GM19099 (cell line): Measurements from ENCODE around the gene BIRC3.

Experiments used
- POLR2A ChIP-seq: IDR thresholded peaks from 3 replicates; pipeline ENCODE4 v1.6.1; 2011; ENCODE audit warnings: low read depth; ENCODE audit not compliant: insufficient read length; ENCODE audit errors: extremely low read depth

Gene BIRC3

DNA sequence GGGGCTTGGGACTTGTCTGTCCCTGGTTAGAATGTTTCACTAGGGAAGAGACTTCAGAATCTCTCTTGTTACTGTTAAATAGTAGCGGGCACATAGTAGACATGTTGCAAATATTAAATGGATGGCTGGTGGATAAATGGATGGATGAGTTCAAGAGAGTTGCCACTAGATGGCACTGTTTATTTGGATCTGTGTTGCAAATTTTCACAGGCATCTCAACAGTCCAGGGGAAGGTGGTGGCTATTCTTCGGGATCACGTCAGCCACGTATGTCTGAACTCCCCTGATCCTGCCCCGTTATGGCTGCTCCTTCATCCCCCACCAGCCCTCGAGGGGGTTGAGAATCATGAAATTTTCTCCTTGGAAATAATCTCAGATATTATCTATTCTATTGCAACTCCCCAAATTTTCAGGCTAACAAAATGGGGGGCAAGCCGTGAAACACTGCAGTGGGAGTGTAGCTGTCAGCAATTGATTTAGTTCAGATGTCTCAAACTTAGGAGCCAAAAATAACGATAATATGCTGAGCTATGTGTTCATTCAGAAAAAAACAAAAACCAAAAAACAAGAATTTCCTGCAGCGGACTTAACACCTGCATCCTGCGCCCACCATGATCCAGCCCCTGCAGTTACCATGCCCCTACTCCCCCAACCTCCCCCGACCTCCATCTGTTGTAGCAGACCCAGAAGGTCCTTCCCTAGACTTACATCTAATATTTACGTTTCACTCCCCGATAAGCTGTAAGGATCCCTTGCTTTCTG lies 29.1 kb upstream of the BIRC3 start:
- no peak for TF ChIP-seq POLR2A

- no peak for TF ChIP-seq POLR2A
These were observed 28.6 kb upstream of the BIRC3 start for GRCh38 chr11:102288725-102289083.

- TF ChIP-seq POLR2A: no peak
These were observed 27.7 kb upstream of the BIRC3 start for GRCh38 chr11:102289592-102289991.

DNA sequence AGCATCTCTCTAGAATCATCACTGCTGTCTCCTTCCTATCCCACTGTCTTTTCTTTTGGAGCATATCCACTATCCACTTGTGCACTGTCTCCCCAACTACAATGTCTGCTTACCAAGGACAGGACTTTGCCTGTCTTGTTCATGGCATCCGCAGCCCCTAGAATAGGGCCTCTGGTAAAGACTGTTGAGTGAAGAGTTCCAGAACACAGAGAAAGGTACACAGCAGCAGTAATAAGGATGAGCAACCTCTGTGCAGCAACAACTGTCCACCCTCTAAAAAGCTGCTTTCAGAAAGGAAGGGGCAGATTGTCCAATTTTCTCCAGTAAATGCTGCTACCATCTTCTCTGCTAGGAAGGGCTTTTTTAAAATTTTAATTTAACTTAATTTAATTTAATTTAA lies 25.5 kb upstream of the BIRC3 start:
- no peak for TF ChIP-seq POLR2A

DNA sequence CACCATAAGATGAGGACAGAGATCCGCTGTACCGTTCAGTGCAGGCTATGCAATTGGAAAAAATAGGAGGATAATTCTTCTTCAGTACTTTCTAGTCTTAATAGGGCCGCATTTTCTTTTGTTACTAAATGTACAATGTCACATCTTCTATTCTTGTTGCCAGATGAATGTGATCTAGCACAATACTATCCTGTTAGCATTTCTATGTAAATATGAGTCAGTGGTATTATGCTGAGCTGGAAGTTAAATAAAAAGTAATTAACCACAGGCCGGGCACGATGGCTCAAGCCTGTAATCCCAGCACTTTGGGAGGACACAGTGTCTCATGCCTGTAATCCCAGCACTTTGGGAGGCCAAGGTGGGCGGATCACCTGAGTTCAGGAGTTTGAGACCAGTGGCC lies 24.4 kb upstream of the BIRC3 start:
- TF ChIP-seq POLR2A: no peak

GRCh38 chr11:102293873-102294601 lies 23.2 kb upstream of the BIRC3 start:
- TF ChIP-seq POLR2A: no peak

DNA sequence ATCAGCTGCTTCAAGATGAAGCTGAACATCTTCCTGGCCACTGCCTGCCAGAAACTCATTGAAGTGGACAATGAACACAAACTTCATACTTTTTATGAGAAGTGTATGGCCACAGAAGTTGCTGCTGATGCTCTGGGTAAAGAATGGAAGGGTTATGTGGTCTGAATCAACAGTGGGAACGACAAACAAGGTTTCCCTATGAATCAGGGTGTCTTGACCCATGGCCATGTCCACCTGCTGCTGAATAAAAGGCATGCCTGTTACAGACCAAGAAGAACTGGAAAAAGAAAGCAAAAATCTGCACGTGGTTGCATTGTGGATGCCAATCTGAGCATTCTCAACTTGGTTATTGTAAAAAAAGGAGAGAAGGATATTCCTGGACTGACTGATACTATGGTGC lies 22.2 kb upstream of the BIRC3 start:
- TF ChIP-seq POLR2A: no peak

- no peak for TF ChIP-seq POLR2A
These were observed 15.0 kb upstream of the BIRC3 start for GRCh38 chr11:102302241-102302640.

GRCh38 chr11:102304686-102305085 lies 12.6 kb upstream of the BIRC3 start:
- TF ChIP-seq POLR2A: no peak

- no peak for TF ChIP-seq POLR2A
These were observed 11.8 kb upstream of the BIRC3 start for GRCh38 chr11:102305352-102306047.

GRCh38 chr11:102306048-102306597 lies 11.2 kb upstream of the BIRC3 start:
- TF ChIP-seq POLR2A: no peak

DNA sequence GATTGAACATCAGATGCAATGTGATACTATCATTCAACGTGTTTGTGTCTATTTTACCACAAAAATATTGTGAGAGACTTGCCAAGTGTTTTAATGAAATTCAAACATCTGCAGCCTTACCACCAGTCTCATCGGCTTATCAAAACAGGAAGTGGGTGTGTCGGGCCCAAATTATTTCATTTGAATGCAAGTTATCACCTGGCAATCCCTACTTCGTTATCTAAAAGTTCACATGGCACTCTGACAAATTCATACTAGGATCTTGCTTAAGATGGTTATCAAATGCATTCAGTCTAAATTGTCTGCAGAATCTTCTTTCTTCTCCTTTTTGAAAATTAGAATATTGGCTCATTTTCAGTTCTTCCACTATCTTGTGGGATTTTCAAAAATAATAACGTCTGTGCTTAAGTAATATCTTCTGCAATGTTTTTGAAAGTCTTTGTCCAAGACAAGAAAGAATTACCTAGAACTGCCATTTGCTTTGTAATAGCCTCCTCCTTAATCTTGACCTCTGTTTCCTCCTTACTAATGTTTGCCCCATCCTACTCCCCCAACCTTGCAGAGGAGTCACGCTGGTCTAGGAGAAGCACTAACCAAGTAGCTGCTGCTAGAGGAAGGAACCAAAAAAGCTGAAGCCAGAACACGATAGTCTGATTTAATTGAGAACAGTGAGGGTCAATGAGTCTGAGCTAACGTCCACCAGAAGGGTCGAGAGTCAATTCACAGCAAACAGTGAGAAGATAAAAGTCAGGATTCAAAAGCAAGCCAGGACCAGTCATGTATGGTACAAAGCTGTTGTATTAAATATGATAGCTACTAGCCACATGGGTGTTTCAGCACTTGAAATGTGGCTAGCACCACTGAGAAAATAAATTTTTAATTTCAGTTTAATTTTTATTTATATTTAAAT lies 10.2 kb upstream of the BIRC3 start:
- TF ChIP-seq POLR2A: no peak

DNA sequence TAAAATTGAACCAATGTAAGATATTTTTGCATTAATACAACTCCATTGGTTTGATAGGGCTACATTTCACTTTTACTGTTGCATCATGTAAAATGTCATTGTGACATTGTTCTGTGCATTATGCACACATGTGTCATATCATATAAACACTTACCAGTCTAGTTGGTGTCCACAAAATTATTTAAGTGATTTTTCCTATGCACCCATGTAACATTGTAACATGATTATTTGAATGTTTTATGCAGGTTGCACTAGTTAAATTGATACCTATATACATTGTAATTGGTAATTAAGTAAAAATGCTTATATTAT lies 9.6 kb upstream of the BIRC3 start:
- no peak for TF ChIP-seq POLR2A

GRCh38 chr11:102309621-102310541 lies 7.4 kb upstream of the BIRC3 start:
- no peak for TF ChIP-seq POLR2A
